ENCODE results near the gene FBXO22. TPM values are rescaled to one million over a fixed set of nuclear protein-coding genes. Genes with fewer than 3 reads are reported as not detected.
"Not testable (repeated sequence)": the region's sequence is repeated elsewhere in the genome, so short reads cannot be mapped to it uniquely, and the experiment has no call there.

The FBXO22 gene
- 10 to 100 TPM in 3 of 4 donors, 1 to 10 TPM in 1; 8.3 to 21.4 (median 19.4) TPM for total RNA-seq

DNA sequence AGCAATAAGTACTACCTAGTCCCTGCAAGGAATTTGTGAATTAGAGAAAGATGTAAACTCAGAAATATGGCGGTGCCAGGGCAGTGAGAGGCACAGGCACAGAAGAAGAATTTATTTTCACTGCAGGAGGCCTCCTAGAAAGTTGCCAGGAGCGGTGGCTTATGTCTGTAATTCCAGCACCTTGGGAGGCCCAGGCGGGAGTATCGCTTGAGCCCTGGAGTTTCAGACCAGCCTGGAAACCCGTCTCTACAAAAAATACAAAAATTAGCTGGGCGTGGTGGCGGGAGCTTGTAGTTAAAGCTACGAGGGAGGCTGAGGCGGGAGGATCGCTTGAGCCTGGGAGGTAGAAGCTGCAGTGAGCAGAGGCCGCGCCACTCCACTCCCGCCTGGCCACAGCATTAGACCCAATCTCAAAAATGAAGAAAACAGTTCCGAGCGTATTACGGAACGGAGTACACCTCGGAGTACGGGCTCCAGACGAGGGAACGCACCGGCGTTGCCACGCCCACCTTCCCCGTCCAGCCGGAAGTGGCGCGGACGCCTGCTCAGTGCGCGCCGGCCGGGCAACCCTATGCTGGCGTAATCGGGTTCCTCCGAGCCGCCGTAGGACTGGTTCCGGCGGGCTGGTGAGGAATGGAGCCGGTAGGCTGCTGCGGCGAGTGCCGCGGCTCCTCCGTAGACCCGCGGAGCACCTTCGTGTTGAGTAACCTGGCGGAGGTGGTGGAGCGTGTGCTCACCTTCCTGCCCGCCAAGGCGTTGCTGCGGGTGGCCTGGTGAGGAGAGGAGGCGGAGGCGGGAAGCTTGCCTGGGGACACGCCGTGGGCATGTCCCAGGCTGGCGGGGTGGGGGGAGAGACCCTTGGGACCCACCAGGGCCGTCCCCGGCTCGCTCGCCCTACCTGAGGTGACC is at the start of gene FBXO22:
TSS of gene FBXO22 (plus strand) at position 548 of the 909 bp plus-strand sequence. CDS start at position 634, 86 bp downstream.
- peak within 1 kb of the TSS; percentile 79 to 89 (median 80) for H3K27ac ChIP-seq

DNA sequence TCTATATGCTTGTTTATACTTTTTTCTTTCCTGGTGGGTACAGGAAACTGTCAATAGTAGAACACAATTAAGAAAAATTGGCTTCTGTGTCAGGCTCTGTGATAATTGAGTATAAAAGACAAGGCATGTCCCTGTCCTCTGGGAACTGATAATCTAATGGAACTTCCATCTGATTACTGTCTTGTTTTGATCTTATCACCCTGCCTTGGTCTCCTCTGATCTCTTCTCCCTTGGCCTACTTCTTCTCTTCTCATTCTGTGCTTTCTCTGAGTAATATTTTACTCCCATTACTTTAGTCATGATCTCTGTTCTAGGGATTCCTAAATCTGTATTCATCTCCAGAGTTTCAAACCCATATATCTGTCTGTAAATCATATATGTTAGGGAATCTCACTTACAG is 45.8 kb upstream of the FBXO22 start:
- TF ChIP-seq POLR2A (IDR thresholded peaks at IDR 0.05), result no peak
- TF ChIP-seq, protein P1, sequence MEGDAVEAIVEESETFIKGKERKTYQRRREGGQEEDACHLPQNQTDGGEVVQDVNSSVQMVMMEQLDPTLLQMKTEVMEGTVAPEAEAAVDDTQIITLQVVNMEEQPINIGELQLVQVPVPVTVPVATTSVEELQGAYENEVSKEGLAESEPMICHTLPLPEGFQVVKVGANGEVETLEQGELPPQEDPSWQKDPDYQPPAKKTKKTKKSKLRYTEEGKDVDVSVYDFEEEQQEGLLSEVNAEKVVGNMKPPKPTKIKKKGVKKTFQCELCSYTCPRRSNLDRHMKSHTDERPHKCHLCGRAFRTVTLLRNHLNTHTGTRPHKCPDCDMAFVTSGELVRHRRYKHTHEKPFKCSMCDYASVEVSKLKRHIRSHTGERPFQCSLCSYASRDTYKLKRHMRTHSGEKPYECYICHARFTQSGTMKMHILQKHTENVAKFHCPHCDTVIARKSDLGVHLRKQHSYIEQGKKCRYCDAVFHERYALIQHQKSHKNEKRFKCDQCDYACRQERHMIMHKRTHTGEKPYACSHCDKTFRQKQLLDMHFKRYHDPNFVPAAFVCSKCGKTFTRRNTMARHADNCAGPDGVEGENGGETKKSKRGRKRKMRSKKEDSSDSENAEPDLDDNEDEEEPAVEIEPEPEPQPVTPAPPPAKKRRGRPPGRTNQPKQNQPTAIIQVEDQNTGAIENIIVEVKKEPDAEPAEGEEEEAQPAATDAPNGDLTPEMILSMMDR (IDR thresholded peaks at IDR 0.05), result no peak
- H3K36me3 ChIP-seq, result peaks cover 0 to 3% (median 0%) of the 10 kb centered on the region in 3 donors
- H3K4me3 ChIP-seq, result no peak overlapping the region
- H3K4me1 ChIP-seq, result no peaks in the 10 kb centered on the region
- H3K27ac ChIP-seq, result no peak overlapping the region
- no peaks in the 10 kb centered on the region for H3K9me3 ChIP-seq
- H3K27me3 ChIP-seq, result no peaks in the 10 kb centered on the region
- no peak for DNase-seq

More for the DNA sequence above, at the start of gene FBXO22:
- Histone ChIP-seq H3K4me3 (peak within 1 kb of the TSS; percentile 77 to 90 (median 85)), H3K27me3 (no peaks in the 10 kb centered on the region), H3K4me1 (peaks cover 0 to 15% (median 0%) of the 10 kb centered on the region in 4 donors), H3K9me3 (no peaks in the 10 kb centered on the region), H3K36me3 (peaks cover 0 to 16% (median 0%) of the 10 kb centered on the region in 3 donors)
- DNase-seq, result peak; percentile 89 to 96 (median 94)
- TF ChIP-seq, protein P1 (IDR thresholded peaks at IDR 0.05), result no peak
- peak; percentile 67 to 68 for TF ChIP-seq POLR2A (IDR thresholded peaks at IDR 0.05)

DNA sequence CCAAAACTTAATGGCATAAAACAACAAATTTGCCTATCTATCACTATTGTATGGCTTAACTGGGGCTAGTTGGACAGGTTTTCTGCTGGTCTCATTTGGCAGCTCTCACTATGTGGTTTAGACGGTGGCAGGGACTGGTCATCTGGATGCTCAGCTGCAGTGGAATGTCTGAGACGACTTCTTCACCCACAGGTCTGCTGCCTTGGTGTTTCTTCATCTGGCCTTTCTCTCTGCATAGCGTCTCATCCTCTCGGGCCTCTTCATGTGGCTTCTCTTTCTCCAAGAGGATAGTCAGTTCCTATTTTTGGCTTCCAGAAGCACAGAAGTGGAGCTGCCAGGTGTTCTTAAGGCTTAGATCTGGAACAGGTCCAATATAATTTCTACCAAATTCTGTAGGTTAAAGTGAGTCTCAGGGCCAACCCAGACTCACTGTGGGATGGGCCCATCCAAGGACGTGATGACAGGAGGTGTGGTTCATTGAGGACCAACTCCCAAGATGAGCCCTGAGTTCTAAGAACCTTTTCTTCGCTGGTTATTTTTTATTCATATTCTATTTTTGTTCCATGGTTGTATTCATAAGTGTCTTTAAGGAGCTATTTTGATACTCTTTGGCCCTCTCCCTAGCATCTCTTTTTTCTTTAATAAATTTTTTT is 41.8 kb upstream of the FBXO22 start:
- Histone ChIP-seq H3K9me3 (no peaks in the 10 kb centered on the region), H3K4me3 (no peak overlapping the region), H3K27me3 (no peaks in the 10 kb centered on the region), H3K36me3 (no peaks in the 10 kb centered on the region), H3K4me1 (no peaks in the 10 kb centered on the region), H3K27ac (no peak overlapping the region)
- no peak for DNase-seq
- TF ChIP-seq POLR2A (IDR thresholded peaks at IDR 0.05), result no peak
- TF ChIP-seq, protein P1 (IDR thresholded peaks at IDR 0.05), result no peak

DNA sequence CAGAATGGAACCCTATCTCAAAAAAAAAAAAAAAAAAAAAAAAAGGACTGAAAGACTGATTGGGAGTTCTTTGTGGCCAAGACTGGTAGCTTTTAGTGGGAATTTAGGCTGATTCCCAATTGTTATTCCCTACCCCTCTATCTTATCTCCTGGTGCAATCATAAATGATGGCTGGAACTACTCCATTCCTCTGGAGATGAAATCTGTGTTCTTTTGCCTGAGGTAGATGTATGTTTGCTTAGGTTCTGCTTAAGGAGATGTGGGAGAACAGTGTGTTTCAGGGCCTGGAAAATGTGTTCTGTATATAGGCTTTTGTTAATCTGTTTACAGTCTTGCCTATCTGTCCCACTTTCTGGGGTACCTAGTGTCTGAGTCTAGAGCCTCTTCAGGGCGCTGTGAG is 40.9 kb upstream of the FBXO22 start:
- Histone ChIP-seq H3K4me1 (no peaks in the 10 kb centered on the region), H3K36me3 (no peaks in the 10 kb centered on the region), H3K9me3 (no peaks in the 10 kb centered on the region), H3K4me3 (no peak overlapping the region), H3K27ac (no peak overlapping the region), H3K27me3 (no peaks in the 10 kb centered on the region)
- TF ChIP-seq, protein P1 (IDR thresholded peaks at IDR 0.05), result no peak
- no peak for TF ChIP-seq POLR2A (IDR thresholded peaks at IDR 0.05)
- DNase-seq, result no peak

DNA sequence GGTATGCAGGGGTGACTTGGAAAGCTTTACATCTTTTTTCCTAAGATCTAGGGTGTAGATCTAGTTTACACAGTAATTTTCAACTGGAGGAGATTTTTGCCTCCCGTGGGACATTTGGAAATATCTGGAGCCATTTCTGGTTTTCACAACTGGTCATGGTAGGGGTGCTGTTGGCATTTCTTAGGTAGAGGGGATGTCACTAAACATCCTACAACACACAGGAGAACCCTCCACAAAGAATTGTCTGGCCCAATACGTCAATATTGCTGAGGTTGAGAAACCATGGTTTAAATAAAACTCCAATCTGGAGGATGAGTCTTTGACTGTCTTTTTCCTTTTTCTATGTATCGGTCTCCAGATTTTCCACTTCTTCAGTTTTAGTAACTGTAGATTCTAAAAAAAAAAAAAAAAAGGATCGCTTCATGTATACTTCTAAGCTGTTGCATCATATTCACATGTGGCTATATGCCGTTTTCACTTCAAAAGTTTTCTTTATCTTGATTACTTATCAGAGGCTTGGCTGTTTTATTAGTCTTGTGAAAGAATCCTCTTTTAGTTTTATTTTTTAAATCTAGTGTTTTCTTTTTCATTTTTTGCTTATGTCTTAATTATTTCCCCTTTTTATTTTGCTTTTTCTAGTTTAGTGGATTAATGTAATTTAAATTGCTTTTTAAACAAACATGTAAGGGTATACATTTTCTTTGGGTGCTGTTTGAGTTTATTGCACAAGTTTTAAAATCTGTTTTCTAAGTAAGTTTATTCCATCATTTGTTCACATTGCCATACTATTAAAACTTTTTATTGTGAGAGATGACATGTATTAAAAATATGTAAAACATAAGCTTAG is 39.2 kb upstream of the FBXO22 start:
- Histone ChIP-seq H3K36me3 (no peaks in the 10 kb centered on the region), H3K9me3 (no peaks in the 10 kb centered on the region), H3K4me3 (no peak overlapping the region), H3K27me3 (no peaks in the 10 kb centered on the region), H3K4me1 (no peaks in the 10 kb centered on the region), H3K27ac (no peak overlapping the region)
- no peak for TF ChIP-seq POLR2A (IDR thresholded peaks at IDR 0.05)
- TF ChIP-seq, protein P1 (IDR thresholded peaks at IDR 0.05), result no peak
- DNase-seq, result no peak

DNA sequence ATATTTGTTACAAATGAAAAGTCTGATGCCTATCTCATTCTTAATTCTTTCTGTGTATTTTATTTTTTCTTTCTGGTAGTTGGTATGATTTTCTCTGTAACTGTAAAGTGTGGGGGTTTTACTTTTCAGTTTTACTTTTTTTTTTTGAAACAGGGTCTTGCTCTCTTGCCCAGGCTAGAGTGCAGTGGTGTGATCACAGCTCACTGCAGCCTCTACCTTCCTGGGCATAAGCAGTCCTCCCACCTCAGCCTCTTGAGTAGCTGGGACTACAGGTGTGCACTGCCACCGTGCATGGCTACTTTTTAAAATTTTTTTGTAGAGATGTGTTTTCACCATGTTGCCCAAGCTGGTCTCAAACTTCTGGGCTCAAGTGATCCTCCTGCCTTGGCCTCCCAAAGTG is 37.6 kb upstream of the FBXO22 start:
- not testable (repeated sequence) for H3K4me3 ChIP-seq, H3K4me1 ChIP-seq, H3K9me3 ChIP-seq, H3K27ac ChIP-seq, DNase-seq, H3K27me3 ChIP-seq, H3K36me3 ChIP-seq

All from Peyer's patch (tissue), 4 donors.